Stromal cell of bone marrow (primary cell): Measurements from ENCODE around the gene MEX3A.
"Not testable (repeated sequence)": the region's sequence is repeated elsewhere in the genome, so short reads cannot be mapped to it uniquely, and the experiment has no call there.

Source experiments
- DNase-seq: peaks from one replicate; pipeline ENCODE4 v3.0.0-alpha.2; 2012; ENCODE audit warnings: low read depth

The MEX3A gene

GRCh38 chr1:156054500-156055280 is 27.6 kb downstream of the MEX3A start, which contains the start of gene LAMTOR2:
Gene LAMTOR2, plus strand, starts transcription at chr1:156054782. Its CDS starts 108 bp downstream, at chr1:156054890.
- peak; percentile 97 for DNase-seq

GRCh38 chr1:156053768-156054499 is 28.3 kb downstream of the MEX3A start, which contains the start of gene UBQLN4:
Gene UBQLN4, minus strand, starts transcription at chr1:156053798. Its CDS starts 97 bp downstream, at chr1:156053701.
- peak; percentile 72 for DNase-seq

GRCh38 chr1:156052862-156053767 is 29.1 kb downstream of the MEX3A start:
- DNase-seq: peak; percentile 53

- DNase-seq: no peak
These were observed 31.1 kb downstream of the MEX3A start for GRCh38 chr1:156051011-156051725.

GRCh38 chr1:156050376-156050775 is 31.9 kb downstream of the MEX3A start:
- no peak for DNase-seq

GRCh38 chr1:156048663-156049258 is 33.5 kb downstream of the MEX3A start:
- no peak for DNase-seq

- no peak for DNase-seq
These were observed 37.2 kb downstream of the MEX3A start for GRCh38 chr1:156045076-156045475.

GRCh38 chr1:156042828-156043227 is 39.4 kb downstream of the MEX3A start:
- DNase-seq: no peak

GRCh38 chr1:156034991-156035390 is 47.3 kb downstream of the MEX3A start:
- DNase-seq: not testable (repeated sequence)

DNA sequence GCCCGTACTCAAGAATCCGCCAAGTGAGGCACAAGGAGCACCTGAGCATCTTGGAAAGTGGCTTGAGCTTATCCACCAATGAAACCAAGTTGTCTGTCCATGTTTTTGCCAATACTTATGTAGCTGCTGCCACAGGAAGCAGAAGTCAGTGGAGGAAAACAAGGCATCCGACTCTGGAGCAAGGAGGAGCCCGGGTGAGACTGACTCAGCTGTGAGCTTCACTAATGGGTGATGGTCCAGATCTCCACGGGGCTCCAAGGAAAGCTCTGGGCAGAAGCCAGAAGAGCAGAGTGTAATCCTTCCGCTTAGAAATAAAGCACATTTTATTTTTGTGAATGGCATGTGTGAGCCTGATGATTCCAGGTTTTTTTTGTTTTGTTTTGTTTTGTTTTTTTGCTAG is 49.3 kb downstream of the MEX3A start:
- no peak for DNase-seq

DNA sequence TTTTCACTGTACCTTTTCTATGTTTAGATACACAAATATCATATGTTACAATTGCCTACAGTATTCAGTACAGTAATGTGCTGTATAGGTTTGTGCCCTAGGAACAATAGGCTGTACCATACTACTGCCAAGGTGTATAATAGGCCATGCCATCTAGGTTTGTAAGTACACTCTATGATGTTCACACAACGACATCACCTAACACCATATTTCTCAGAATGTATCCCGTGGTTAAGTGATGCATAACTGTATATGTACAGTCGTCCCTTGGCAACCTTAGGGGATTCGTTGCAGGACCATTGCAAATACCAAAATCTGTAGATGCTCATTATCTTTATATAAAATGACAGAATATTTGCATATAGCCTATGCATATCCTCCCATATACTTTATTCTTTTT is 55.7 kb downstream of the MEX3A start:
- DNase-seq: no peak

DNA sequence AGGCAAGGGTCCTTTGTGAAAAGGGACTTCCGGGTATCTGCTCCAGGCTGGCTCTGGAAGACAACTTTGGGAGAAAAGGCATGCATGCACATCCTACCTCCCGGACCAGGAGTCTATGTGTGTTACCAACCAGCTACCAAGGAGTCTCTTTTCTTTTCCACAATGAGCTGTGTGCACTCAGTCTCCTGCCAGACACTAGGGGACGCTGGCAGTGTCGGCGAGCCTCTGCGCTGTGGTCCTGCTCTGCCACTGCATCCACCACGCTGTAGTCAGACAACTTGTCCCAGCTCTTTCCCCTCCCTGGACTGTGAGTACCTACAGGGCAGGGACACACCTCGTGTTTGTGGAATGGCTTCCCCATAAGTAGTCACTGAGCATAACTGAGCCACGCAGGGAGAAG is 56.4 kb downstream of the MEX3A start:
- peak; percentile 14 for DNase-seq

GRCh38 chr1:156024801-156025200 is 57.5 kb downstream of the MEX3A start:
- DNase-seq: no peak
